Mammary epithelial cell (primary cell): ENCODE data around the gene IDI2.

ENCODE experiments used
- EZH2 ChIP-seq: IDR thresholded peaks from 2 replicates; pipeline ENCODE4 v1.6.1; 2012; ENCODE audit warnings: low read length, inconsistent platforms, borderline replicate concordance
- TF ChIP-seq, protein P1 (sequence below), 2 donors: IDR thresholded peaks in 1 of 2; conservative IDR thresholded peaks in 1 of 2; 2 replicates each; pipeline ENCODE4 v1.5.1; 2011 to 2012; ENCODE audit warnings: inconsistent platforms in 2 of 2, low read length in 2 of 2, mild to moderate bottlenecking in 2 of 2, control low read depth in 1 of 2, low read depth in 1 of 2; ENCODE audit not compliant: insufficient read depth in 1 of 2; ENCODE audit errors: extremely low read depth in 1 of 2

DNA sequence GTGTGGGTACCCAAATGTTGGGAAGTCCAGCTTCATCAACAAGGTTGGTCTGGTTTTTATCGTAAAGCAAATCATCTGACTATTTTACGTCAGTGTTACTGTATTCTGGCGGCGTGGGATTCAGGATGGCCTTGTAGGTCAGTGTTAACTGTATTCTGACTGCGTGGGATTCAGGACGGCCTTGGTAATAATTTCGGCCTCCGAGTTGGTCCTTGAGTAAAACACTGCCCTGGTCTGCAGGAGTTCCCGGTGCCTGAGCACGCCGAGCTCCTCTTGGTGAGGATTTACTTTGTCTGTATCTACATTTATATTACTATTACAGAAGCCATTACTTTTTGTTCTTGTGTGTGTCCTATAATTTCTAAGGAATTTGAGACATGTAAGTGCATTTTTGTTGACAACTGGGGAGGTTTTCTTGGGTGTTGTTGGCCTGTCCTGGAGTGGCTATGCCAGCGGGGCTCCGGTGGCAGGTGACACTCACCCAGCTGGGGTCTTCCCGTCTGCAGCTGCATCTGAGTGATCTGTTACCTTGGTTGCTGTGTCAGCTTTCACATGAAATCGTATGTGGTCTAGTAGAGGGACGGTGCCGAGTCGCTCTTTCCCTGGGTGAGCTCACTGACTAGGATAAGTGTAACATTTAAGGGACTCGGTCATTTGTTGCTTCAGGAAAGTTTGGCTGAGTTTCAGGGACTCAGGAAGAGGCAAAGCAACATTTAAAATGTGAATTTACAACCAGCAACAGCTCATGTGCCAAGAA is 28.2 kb downstream of the IDI2 start:
- TF ChIP-seq EZH2 = no peak
- TF ChIP-seq, protein P1, sequence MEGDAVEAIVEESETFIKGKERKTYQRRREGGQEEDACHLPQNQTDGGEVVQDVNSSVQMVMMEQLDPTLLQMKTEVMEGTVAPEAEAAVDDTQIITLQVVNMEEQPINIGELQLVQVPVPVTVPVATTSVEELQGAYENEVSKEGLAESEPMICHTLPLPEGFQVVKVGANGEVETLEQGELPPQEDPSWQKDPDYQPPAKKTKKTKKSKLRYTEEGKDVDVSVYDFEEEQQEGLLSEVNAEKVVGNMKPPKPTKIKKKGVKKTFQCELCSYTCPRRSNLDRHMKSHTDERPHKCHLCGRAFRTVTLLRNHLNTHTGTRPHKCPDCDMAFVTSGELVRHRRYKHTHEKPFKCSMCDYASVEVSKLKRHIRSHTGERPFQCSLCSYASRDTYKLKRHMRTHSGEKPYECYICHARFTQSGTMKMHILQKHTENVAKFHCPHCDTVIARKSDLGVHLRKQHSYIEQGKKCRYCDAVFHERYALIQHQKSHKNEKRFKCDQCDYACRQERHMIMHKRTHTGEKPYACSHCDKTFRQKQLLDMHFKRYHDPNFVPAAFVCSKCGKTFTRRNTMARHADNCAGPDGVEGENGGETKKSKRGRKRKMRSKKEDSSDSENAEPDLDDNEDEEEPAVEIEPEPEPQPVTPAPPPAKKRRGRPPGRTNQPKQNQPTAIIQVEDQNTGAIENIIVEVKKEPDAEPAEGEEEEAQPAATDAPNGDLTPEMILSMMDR (conservative IDR thresholded peaks at IDR 0.05 in 1 of 2, IDR thresholded peaks at IDR 0.05 in 1 of 2; ENCODE audit: extremely low read depth in 1 of 2, insufficient read depth in 1 of 2, low read depth in 1 of 2, low read length in 2 of 2) = no peak
